Tibial nerve (tissue), 4 donors: ENCODE measurements around the gene S100A9. TPM values are rescaled to one million over a fixed set of nuclear protein-coding genes. Genes with fewer than 3 reads are reported as not detected.

Source experiments
- DNase-seq, 2 donors: peaks; one replicate each; pipeline ENCODE4 v3.0.0-alpha.2; 2019; ENCODE audit warnings: low spot score in 2 of 2
- H3K27ac ChIP-seq, 4 donors: fragments of 200-600 bp; sonication (generic) in 3 of 4; one replicate each; pipeline ENCODE4 v1.5.1; 2017 to 2019; ENCODE audit warnings: mild to moderate bottlenecking in 1 of 4
- H3K27me3 ChIP-seq, 2 donors: fragments of 200-600 bp; sonication (generic) in 1 of 2; one replicate each; pipeline versions ENCODE4 v1.5.1 to v1.6.0; 2017 to 2019
- H3K36me3 ChIP-seq, 3 donors: fragments of 200-600 bp; sonication (generic); one replicate each; pipeline ENCODE4 v1.5.1; 2018 to 2019
- H3K4me1 ChIP-seq, 4 donors: fragments of 200-600 bp; sonication (generic) in 3 of 4; one replicate each; pipeline ENCODE4 v1.5.1; 2017 to 2019
- H3K4me3 ChIP-seq, 4 donors: fragments of 200-600 bp; sonication (generic) in 3 of 4; one replicate each; pipeline ENCODE4 v1.5.1; 2017 to 2019; ENCODE audit warnings: mild to moderate bottlenecking in 1 of 4, moderate library complexity in 1 of 4
- H3K9me3 ChIP-seq, 4 donors: fragments of 200-600 bp; sonication (generic) in 3 of 4; one replicate each; pipeline ENCODE4 v1.5.1; 2017 to 2019
- EP300 ChIP-seq, 2 donors: sonication (generic); formaldehyde crosslinking; IDR thresholded peaks; one replicate each; pipeline ENCODE4 v1.6.1; 2017; ENCODE audit warnings: antibody characterized with exemption in 2 of 2, mild to moderate bottlenecking in 1 of 2
- POLR2A ChIP-seq, 2 donors: fragments of 450-650 bp; IDR thresholded peaks; one replicate each; pipeline ENCODE4 v1.6.1; 2017; ENCODE audit warnings: antibody characterized with exemption in 2 of 2, mild to moderate bottlenecking in 2 of 2, moderate library complexity in 2 of 2
- WGBS, 2 donors: methylation state at CpG; one replicate each; pipeline ENCODE4 v1.1.5; 2018; 5-methylcytosine and 5-hydroxymethylcytosine counted together
- total RNA-seq, 4 donors: library from RNA; depleted of rRNA; stranded (reverse); fragments of >200 nt; gene quantifications; one replicate each; pipeline ENCODE4 v1.1.0, GENCODE V29; 2016
- TF ChIP-seq, protein P1 (sequence below), 5 experiments: fragments of 200-600 bp in 3 of 5; fragments of 450-650 bp in 2 of 5; sonication (generic) in 3 of 5; IDR thresholded peaks; one replicate each; pipeline ENCODE4 v1.5.1; 2016 to 2019; ENCODE audit warnings: antibody characterized with exemption in 5 of 5, mild to moderate bottlenecking in 3 of 5, moderate library complexity in 2 of 5

The S100A9 gene
- total RNA-seq, 4 donors from 2014 or later, result 58.8 to 793 (median 88.3) TPM

DNA sequence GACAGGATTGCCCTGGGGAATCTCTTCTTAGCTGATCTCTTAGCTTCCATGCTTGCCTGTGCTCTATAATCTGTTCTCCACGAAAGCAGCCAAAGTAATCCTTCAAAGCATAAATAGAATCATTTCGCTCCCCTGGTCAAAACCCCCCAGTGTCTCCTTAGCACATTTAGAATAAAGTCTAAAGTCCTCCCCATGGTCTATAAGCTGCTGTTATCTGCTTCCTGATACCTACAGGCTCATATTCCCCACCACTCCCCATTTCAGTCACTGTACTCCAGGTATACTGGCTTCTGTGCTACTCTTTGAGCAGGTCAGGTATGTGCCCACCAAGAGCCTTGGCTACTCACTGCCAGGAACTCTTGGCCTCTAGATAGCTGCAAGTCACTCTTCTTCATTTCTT lies 14.9 kb downstream of the S100A9 start:
- H3K4me1 ChIP-seq, result no peaks in the 10 kb centered on the region
- no peaks in the 10 kb centered on the region for H3K27me3 ChIP-seq
- TF ChIP-seq EP300 (IDR thresholded peaks at IDR 0.05) (no peak), POLR2A (IDR thresholded peaks at IDR 0.05) (no peak)
- TF ChIP-seq, protein P1, sequence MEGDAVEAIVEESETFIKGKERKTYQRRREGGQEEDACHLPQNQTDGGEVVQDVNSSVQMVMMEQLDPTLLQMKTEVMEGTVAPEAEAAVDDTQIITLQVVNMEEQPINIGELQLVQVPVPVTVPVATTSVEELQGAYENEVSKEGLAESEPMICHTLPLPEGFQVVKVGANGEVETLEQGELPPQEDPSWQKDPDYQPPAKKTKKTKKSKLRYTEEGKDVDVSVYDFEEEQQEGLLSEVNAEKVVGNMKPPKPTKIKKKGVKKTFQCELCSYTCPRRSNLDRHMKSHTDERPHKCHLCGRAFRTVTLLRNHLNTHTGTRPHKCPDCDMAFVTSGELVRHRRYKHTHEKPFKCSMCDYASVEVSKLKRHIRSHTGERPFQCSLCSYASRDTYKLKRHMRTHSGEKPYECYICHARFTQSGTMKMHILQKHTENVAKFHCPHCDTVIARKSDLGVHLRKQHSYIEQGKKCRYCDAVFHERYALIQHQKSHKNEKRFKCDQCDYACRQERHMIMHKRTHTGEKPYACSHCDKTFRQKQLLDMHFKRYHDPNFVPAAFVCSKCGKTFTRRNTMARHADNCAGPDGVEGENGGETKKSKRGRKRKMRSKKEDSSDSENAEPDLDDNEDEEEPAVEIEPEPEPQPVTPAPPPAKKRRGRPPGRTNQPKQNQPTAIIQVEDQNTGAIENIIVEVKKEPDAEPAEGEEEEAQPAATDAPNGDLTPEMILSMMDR (IDR thresholded peaks at IDR 0.05), result no peak
- H3K27ac ChIP-seq, result no peak overlapping the region
- DNase-seq, result no peak
- 87% methylated on average over 2 of the region's 2 CpGs for WGBS, 2 donors
- H3K9me3 ChIP-seq, result no peaks in the 10 kb centered on the region
- H3K36me3 ChIP-seq, result no peaks in the 10 kb centered on the region
- no peak overlapping the region for H3K4me3 ChIP-seq

DNA sequence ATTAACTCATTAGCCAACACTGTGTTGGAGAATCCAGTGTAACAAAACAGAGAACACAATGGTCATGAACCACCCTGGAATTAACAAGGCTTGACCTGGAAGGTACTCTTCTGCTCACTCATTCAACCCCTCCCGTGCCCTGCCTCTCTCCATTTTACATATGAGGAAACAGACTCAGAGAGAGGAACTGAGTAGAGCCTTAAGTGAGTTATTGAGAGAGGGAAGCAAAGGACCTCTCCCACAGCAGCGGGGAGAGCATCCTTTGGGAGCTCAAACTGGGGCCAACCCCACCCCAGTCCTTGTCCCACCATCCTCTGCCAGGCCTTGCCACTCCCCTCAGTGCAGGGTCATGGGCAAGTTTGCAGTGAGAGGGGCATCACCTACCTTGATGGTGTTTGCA lies 16.4 kb downstream of the S100A9 start:
- TF ChIP-seq, protein P1 (IDR thresholded peaks at IDR 0.05), result no peak
- no peak for TF ChIP-seq POLR2A (IDR thresholded peaks at IDR 0.05)
- no peak for TF ChIP-seq EP300 (IDR thresholded peaks at IDR 0.05)
- DNase-seq, result no peak
- H3K36me3 ChIP-seq, result no peaks in the 10 kb centered on the region
- no peak overlapping the region for H3K27ac ChIP-seq
- H3K4me1 ChIP-seq, result no peaks in the 10 kb centered on the region
- no peaks in the 10 kb centered on the region for H3K27me3 ChIP-seq
- no peaks in the 10 kb centered on the region for H3K9me3 ChIP-seq
- H3K4me3 ChIP-seq, result no peak overlapping the region
- 57 to 76% methylated on average over 2 of the region's 2 CpGs for WGBS, 2 donors

DNA sequence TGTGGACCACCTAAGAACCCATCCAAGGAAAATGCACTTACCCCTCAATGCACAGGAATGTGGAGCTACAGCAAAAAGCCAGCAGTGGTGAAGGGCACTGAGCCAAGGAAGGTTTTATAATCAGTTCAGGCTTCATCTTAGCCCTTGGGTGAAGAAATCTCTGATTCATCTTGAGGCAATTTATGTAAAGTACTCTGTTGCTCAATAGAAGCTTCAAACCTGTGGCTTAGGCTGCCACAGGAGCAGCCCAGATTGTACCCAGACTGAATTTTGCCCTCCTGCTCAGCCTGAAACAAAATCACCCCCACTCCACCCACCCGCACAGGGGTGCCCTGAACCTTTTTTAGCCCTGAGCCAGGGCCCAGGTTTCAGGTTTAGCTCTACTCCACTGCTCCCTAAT lies 17.9 kb downstream of the S100A9 start, which contains the start of gene S100A12:
Gene S100A12, minus strand, starts transcription at position 111 of the 400 bp plus-strand sequence. CDS start 1,029 bp downstream, outside the sequence.
- no peaks in the 10 kb centered on the region for H3K27me3 ChIP-seq
- TF ChIP-seq POLR2A (IDR thresholded peaks at IDR 0.05) (no peak), EP300 (IDR thresholded peaks at IDR 0.05) (peak in 1 of 2 donors; percentile 11)
- peaks cover 0 to 3% (median 0%) of the 10 kb centered on the region in 4 donors for H3K9me3 ChIP-seq
- H3K4me3 ChIP-seq, result no peak within 1 kb of the TSS
- no peak within 1 kb of the TSS for H3K27ac ChIP-seq
- WGBS, 2 donors, result 86 to 100% methylated on average over 1 of the region's 1 CpG
- no peaks in the 10 kb centered on the region for H3K36me3 ChIP-seq
- H3K4me1 ChIP-seq, result no peaks in the 10 kb centered on the region
- DNase-seq, result no peak

DNA sequence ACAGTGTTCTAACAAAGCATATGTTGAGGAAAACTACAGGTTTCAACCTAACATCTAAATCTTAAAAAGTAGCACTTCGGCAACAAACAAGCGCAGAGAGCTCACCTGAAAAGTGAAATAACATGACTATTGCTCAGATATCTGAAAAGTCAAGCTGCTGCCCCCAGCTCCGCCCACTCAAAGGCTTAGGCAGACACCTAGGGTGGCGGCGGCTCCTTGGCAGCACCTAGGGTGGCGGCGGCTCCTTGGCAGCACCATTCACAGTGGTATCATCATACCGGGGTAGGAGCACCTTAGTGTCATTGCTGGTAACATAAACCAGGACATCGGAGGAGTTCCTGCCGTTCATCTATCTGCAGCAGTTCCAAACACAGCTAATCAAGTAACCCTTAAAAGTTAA lies 21.9 kb downstream of the S100A9 start:
- TF ChIP-seq, protein P1 (IDR thresholded peaks at IDR 0.05), result no peak
- no peak for TF ChIP-seq POLR2A (IDR thresholded peaks at IDR 0.05)
- no peak for TF ChIP-seq EP300 (IDR thresholded peaks at IDR 0.05)
- Histone ChIP-seq H3K36me3 (no peaks in the 10 kb centered on the region), H3K27me3 (no peaks in the 10 kb centered on the region), H3K4me3 (no peak overlapping the region), H3K27ac (no peak overlapping the region), H3K9me3 (peaks cover 0 to 26% (median 3%) of the 10 kb centered on the region in 4 donors), H3K4me1 (no peaks in the 10 kb centered on the region)
- DNase-seq, result no peak
- WGBS, 2 donors, result 92 to 93% methylated on average over 10 of the region's 10 CpGs

DNA sequence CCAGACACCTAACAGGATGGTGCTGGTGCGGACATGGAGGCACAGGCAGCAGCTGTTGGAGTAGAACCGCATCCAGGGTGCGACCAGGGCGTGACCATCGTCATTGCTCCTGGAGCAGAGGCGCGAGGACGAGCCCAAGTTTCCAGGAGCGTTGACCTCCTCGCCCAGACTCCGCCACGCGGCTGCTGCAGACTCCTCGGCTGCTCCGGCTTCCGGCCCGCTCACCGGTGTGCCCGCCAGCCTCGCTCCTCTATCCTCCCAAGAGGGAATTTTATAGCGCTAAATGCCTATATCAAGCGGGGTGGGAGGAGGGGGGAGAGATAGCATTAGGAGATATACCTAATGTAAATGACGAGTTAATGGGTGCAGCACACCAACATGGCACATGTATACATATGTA lies 23.1 kb downstream of the S100A9 start:
- no peak for DNase-seq
- TF ChIP-seq EP300 (IDR thresholded peaks at IDR 0.05) (no peak), POLR2A (IDR thresholded peaks at IDR 0.05) (no peak)
- TF ChIP-seq, protein P1 (IDR thresholded peaks at IDR 0.05), result no peak
- H3K9me3 ChIP-seq, result peaks cover 0 to 26% (median 3%) of the 10 kb centered on the region in 4 donors
- no peaks in the 10 kb centered on the region for H3K4me1 ChIP-seq
- H3K4me3 ChIP-seq, result no peak overlapping the region
- no peaks in the 10 kb centered on the region for H3K27me3 ChIP-seq
- no peaks in the 10 kb centered on the region for H3K36me3 ChIP-seq
- WGBS, 2 donors, result 90 to 93% methylated on average over 23 of the region's 23 CpGs
- no peak overlapping the region for H3K27ac ChIP-seq
